GM12864 (cell line): ENCODE measurements around the gene CCSER2.

Experiments
- DNase-seq: peaks from one replicate; pipeline ENCODE4 v3.0.0-alpha.2; 2011; ENCODE audit warnings: low read depth
- H3K4me3 ChIP-seq: 2 replicates; pipeline ENCODE4 v1.5.1; 2011; ENCODE audit warnings: mild to moderate bottlenecking, low read depth, low read length, control low read depth
- CTCF ChIP-seq: IDR thresholded peaks from 2 replicates; pipeline ENCODE4 v1.5.1; 2011; ENCODE audit warnings: low read depth, mild to moderate bottlenecking, moderate library complexity, low read length, control low read depth, inconsistent platforms; ENCODE audit errors: missing control alignments

CCSER2 gene

DNA sequence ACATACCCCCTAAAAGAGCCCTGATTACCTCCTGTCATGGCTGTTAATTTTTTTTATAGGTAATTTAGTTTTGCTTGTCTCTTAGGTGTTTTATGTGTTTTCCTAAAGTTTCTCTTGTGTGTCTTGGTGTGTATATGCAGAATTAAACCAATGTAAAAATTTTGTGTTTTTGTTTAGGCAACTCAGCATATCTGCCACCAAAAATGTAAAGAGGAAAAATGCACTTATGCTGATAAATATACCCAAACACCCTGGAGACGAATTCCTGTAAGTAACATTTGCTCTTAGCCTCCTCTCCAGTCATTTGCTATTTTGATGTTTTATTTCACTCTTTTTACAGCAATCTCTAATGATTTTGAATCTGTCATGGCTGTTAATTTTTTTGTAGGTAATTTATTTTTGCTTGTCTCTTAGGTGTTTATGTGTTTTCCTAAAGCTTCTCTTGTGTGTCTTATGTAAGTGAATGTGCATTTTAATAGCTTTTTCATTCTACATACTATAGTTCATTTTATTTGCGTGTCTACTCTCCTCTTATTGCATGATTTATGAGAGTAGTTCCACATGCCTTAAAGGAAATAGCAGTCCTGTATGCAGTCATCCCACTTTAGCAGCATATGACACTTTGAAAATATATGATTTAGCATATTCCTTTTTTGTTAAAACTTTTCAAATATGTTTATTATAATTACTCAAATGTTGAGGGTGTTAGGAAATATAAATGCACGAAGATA is 149.2 kb downstream of the CCSER2 start:
- no peak for DNase-seq
- TF ChIP-seq CTCF: no peak
- H3K4me3 ChIP-seq: no peak overlapping the region

DNA sequence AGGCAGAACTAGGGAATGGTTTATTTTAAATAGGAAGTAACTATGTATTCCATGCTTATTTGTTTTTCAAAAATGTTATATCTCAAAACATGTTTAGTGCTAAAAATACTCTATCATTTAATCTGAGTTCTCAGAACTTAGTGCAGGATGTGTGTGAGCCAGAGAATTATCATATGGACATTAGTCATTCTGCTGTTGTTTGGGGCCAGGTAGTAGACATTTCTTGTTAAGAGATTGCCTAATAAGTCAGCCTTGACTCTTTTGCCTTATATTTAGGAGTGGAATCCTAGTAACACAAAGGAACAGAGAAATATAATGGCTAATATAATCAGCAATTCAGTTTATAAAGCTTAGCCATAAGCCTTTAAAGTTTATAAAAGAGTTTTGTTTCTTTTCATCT is 149.8 kb downstream of the CCSER2 start:
- DNase-seq: no peak
- no peak for TF ChIP-seq CTCF
- no peak overlapping the region for H3K4me3 ChIP-seq

DNA sequence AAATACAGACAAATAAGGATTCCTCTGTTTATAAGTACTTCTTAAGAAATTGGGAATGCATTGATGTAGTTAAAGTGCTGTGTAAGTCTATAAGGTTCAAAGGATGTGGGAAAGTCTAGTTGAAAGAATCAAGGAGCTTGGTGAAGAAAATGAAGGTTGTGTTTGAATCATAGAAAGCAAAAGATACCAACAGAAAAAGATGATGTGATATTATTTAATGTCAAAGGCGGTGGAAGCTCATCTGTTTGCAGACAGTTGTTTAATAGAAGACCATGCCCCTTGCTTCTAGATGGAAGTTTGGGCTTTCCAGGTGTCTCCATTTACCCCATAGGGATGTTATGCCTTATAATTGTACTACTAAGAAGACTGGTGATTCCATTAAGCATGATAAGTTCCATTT is 150.3 kb downstream of the CCSER2 start:
- no peak for TF ChIP-seq CTCF
- no peak for DNase-seq
- H3K4me3 ChIP-seq: no peak overlapping the region

DNA sequence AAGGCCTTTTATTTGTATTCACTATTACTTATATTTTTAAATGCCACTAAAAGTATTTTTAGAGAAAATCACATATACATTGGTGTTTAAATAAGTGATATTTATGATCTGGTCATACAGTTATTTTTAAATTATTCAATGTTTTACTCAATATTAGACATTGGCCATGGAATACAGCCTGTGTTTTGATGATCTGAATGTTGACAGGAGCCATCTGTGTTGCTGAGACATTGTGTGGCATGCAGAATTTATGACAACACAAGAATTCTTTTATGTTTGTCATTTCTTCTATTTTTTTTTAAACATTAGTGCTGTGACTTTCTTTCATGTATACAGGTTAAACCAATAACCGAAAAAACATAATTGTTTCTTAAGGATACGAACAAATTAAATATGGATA is 156.2 kb downstream of the CCSER2 start:
- no peak for DNase-seq
- H3K4me3 ChIP-seq: no peak overlapping the region
- TF ChIP-seq CTCF: no peak

- DNase-seq: no peak
- H3K4me3 ChIP-seq: no peak overlapping the region
- TF ChIP-seq CTCF: no peak
Measured at GRCh38 chr10:84493361-84493760, 165.0 kb downstream of the CCSER2 start.

DNA sequence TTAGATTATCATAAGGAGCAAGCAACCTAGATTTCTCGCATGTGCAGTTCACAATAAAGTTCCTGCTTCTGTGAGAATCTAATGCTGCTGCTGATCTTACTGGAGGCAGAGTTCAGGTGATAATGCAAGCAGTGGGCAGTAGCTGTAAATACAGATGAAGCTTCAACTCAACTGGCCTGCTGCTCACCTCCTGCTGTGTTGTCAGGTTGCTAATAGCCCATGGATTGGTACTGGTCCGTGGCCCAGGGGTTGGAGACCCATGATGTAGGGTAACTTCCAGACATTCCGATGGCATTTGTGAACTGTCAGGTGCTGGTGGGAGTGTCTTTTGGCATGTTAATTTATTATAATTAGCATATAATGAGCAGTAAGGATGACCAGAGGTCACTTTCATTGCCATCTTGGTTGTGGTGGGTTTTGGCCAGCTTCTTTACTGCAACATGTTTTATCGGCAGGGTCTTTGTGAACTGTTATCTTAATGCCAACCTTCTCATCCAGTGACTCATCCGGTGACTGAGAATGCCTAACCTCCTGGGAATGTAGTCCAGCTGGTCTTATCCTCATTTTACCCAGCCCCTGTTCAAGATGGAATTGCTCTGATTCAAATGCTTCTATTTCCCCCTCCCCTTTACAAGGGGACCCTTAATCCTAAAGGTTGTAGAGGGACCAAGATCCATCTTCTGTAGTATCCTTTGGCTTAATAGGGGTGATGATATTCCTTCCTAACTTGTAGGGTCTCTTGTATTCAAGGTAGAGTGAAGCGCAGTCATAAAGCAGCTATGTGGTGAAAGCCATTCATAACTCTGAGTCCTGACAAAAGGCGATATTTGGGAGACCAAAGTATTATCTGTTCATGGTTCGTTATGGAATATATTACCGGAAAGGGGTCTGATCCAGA is 165.8 kb downstream of the CCSER2 start:
- no peak for TF ChIP-seq CTCF
- H3K4me3 ChIP-seq: no peak overlapping the region
- DNase-seq: no peak
